Esophagus squamous epithelium (tissue), 4 donors: ENCODE results near the gene TMCO1.

Source experiments
- CTCF ChIP-seq, 6 experiments: fragments of 450-650 bp in 4 of 6; fragments of 200-600 bp in 2 of 6; sonication (generic) in 2 of 6; IDR thresholded peaks; one replicate each; pipeline ENCODE4 v1.5.1; 2016 to 2019; ENCODE audit warnings: antibody characterized with exemption in 6 of 6, mild to moderate bottlenecking in 4 of 6, moderate library complexity in 4 of 6
- POLR2A ChIP-seq, 4 donors: fragments of 450-650 bp; IDR thresholded peaks; one replicate each; pipeline ENCODE4 v1.6.1; 2017; ENCODE audit warnings: antibody characterized with exemption in 4 of 4, mild to moderate bottlenecking in 4 of 4, moderate library complexity in 3 of 4

- no peak for TF ChIP-seq CTCF (IDR thresholded peaks at IDR 0.05)
- no peak for TF ChIP-seq POLR2A (IDR thresholded peaks at IDR 0.05)
Observed at GRCh38 chr1:165772739-165773138, 4.1 kb upstream of the TMCO1 start.
